ENCODE data around the gene OR52H1. TPM values are rescaled to one million over a fixed set of nuclear protein-coding genes. Genes with fewer than 3 reads are reported as not detected.

The OR52H1 gene
- total and polyA plus RNA-seq, 4 donors, result 0.78 to 0.96 TPM; not detected in 2

DNA sequence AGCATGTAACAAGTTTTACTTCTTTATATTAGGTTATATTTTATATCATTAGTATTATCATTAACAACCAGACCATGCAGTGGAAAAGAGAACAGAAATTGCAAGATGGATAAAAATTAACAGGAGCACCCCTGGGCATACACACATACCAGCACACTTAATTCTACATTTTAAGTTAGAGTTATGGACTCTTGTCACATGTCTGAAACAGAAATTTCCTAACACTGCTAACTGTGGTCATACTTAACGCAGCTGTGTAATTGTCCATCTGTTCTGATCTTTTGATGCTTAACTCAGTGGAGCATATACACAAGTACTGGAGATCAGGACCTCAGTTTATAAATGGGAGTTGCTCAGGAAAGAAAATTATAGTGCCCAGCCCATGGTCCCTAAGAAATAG, 358 bp downstream of the OR52H1 start:
- ATAC-seq (ENCODE audit: low FRiP score) (no peak), DNase-seq (no peak)
- Histone ChIP-seq H3K4me3 (ENCODE audit: low read length in 2 of 2) (no peak overlapping the region), H3K36me3 (ENCODE audit: control insufficient read depth in 1 of 2, insufficient read depth in 2 of 2, low read length in 1 of 2) (no peaks in the 10 kb centered on the region), H3K27ac (ENCODE audit: low read depth in 1 of 2, low read length in 2 of 2) (no peak overlapping the region), H3K27me3 (ENCODE audit: control insufficient read depth in 1 of 2, insufficient read depth in 2 of 2, low read length in 1 of 2) (no peaks in the 10 kb centered on the region), H3K4me1 (ENCODE audit: control insufficient read depth in 1 of 2, insufficient read depth in 2 of 2, low read length in 2 of 2) (no peaks in the 10 kb centered on the region), H3K9me3 (ENCODE audit: control insufficient read depth, low read length) (no peaks in the 10 kb centered on the region)
- intact Hi-C loops (cut with DNase I), result no loop called here
- 94 to 95% methylated on average over 1 of the region's 1 CpG for WGBS, 2 donors

- H3K27ac ChIP-seq (ENCODE audit: low read depth in 1 of 2, low read length in 2 of 2), result no peak overlapping the region
- intact Hi-C loops (cut with DNase I), result no loop called here
- H3K4me3 ChIP-seq (ENCODE audit: low read length in 2 of 2), result no peak overlapping the region
- WGBS, 2 donors, result 88 to 91% methylated on average over 3 of the region's 3 CpGs
- H3K4me1 ChIP-seq (ENCODE audit: control insufficient read depth in 1 of 2, insufficient read depth in 2 of 2, low read length in 2 of 2), result no peaks in the 10 kb centered on the region
- no peaks in the 10 kb centered on the region for H3K27me3 ChIP-seq (ENCODE audit: control insufficient read depth in 1 of 2, insufficient read depth in 2 of 2, low read length in 1 of 2)
- ATAC-seq (ENCODE audit: low FRiP score) (no peak), DNase-seq (no peak)
- H3K36me3 ChIP-seq (ENCODE audit: control insufficient read depth in 1 of 2, insufficient read depth in 2 of 2, low read length in 1 of 2), result no peaks in the 10 kb centered on the region
- H3K9me3 ChIP-seq (ENCODE audit: control insufficient read depth, low read length), result no peaks in the 10 kb centered on the region
Observed at GRCh38 chr11:5546457-5546856, 1.9 kb downstream of the OR52H1 start.

- H3K27me3 ChIP-seq (ENCODE audit: control insufficient read depth in 1 of 2, insufficient read depth in 2 of 2, low read length in 1 of 2), result no peaks in the 10 kb centered on the region
- H3K27ac ChIP-seq (ENCODE audit: low read depth in 1 of 2, low read length in 2 of 2), result no peak overlapping the region
- no peak for DNase-seq
- ATAC-seq (ENCODE audit: low FRiP score), result no peak
- no peak overlapping the region for H3K4me3 ChIP-seq (ENCODE audit: low read length in 2 of 2)
- 24 to 29% methylated on average over 1 of the region's 1 CpG for WGBS, 2 donors
- intact Hi-C loops (cut with DNase I), result no loop called here
- H3K4me1 ChIP-seq (ENCODE audit: control insufficient read depth in 1 of 2, insufficient read depth in 2 of 2, low read length in 2 of 2), result no peaks in the 10 kb centered on the region
- H3K36me3 ChIP-seq (ENCODE audit: control insufficient read depth in 1 of 2, insufficient read depth in 2 of 2, low read length in 1 of 2), result no peaks in the 10 kb centered on the region
- H3K9me3 ChIP-seq (ENCODE audit: control insufficient read depth, low read length), result no peaks in the 10 kb centered on the region
Observed at GRCh38 chr11:5541427-5541826, 6.9 kb downstream of the OR52H1 start.

DNA sequence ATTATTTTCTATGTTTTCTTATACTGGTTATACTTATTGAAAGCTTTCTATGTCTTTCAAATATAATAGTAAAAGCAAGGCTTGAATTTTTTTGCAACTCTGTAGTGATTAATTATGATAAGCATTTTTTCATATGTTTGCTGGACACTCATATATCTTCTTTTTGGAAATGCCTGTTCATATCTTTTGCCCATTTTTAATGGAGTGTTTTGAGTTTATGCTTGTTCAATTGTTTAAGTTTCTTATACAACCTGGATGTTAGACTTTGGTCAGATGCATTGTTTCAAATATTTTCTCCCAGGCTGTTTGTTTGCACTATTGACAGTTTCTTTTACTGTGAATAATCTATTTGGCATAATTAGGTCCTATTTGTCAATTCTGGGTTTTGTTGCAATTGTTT, 11.9 kb downstream of the OR52H1 start:
- DNase-seq (no peak), ATAC-seq (ENCODE audit: low FRiP score) (no peak)
- no peaks in the 10 kb centered on the region for H3K36me3 ChIP-seq (ENCODE audit: control insufficient read depth in 1 of 2, insufficient read depth in 2 of 2, low read length in 1 of 2)
- H3K4me3 ChIP-seq (ENCODE audit: low read length in 2 of 2), result no peak overlapping the region
- no peak overlapping the region for H3K27ac ChIP-seq (ENCODE audit: low read depth in 1 of 2, low read length in 2 of 2)
- intact Hi-C loops (cut with DNase I), result no loop called here
- H3K27me3 ChIP-seq (ENCODE audit: control insufficient read depth in 1 of 2, insufficient read depth in 2 of 2, low read length in 1 of 2), result no peaks in the 10 kb centered on the region
- H3K4me1 ChIP-seq (ENCODE audit: control insufficient read depth in 1 of 2, insufficient read depth in 2 of 2, low read length in 2 of 2), result no peaks in the 10 kb centered on the region
- H3K9me3 ChIP-seq (ENCODE audit: control insufficient read depth, low read length), result no peaks in the 10 kb centered on the region

- no peaks in the 10 kb centered on the region for H3K27me3 ChIP-seq (ENCODE audit: control insufficient read depth in 1 of 2, insufficient read depth in 2 of 2, low read length in 1 of 2)
- H3K36me3 ChIP-seq (ENCODE audit: control insufficient read depth in 1 of 2, insufficient read depth in 2 of 2, low read length in 1 of 2), result no peaks in the 10 kb centered on the region
- DNase-seq (no peak), ATAC-seq (ENCODE audit: low FRiP score) (no peak)
- intact Hi-C loops (cut with DNase I), result no loop called here
- H3K9me3 ChIP-seq (ENCODE audit: control insufficient read depth, low read length), result no peaks in the 10 kb centered on the region
- no peak overlapping the region for H3K4me3 ChIP-seq (ENCODE audit: low read length in 2 of 2)
- no peaks in the 10 kb centered on the region for H3K4me1 ChIP-seq (ENCODE audit: control insufficient read depth in 1 of 2, insufficient read depth in 2 of 2, low read length in 2 of 2)
- 55 to 57% methylated on average over 1 of the region's 1 CpG for WGBS, 2 donors
- H3K27ac ChIP-seq (ENCODE audit: low read depth in 1 of 2, low read length in 2 of 2), result no peak overlapping the region
Observed at GRCh38 chr11:5534046-5534445, 14.3 kb downstream of the OR52H1 start.

DNA sequence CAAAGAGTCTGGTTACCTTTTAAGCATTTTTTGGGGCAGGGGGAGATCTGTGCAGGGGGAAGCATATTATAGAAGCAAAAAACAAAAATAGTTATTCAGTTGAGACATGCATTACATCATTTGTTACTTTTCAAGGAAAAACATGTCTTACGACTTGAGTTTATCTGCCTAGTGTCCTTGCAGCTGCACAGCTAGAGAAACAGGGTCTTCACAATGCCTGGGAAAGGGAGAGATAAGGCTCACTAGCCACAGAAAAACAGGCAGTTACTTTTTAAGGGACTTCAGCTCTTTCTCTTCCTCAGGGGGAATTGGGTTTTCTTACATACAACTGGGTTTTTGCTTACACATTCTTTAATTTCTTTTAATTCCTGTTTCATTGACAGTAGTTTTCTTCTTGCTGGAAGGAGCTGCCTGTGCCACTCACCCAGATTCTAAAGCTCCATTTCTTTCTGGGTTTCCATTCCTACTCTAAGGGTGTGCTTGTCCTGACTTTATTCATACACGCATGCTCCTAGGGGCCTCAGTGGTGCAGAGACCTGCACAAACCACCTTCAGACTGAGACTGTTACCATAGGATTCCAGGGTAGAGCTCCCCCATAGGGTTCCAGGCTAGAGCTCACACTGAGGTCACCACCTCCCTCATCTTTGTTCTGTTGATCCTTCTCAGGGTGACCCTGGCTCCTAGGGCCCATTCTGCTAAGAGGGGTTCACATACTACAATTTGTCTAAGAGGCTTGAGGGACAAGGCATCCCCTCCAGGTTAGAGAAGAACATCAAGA, 17.1 kb downstream of the OR52H1 start:
- peaks cover 1% of the 10 kb centered on the region for H3K9me3 ChIP-seq (ENCODE audit: control insufficient read depth, low read length)
- ATAC-seq (ENCODE audit: low FRiP score) (no peak), DNase-seq (no peak)
- H3K36me3 ChIP-seq (ENCODE audit: control insufficient read depth in 1 of 2, insufficient read depth in 2 of 2, low read length in 1 of 2), result no peaks in the 10 kb centered on the region
- H3K4me1 ChIP-seq (ENCODE audit: control insufficient read depth in 1 of 2, insufficient read depth in 2 of 2, low read length in 2 of 2), result no peaks in the 10 kb centered on the region
- intact Hi-C loops (cut with DNase I), result no loop called here
- WGBS, 2 donors, result 66 to 71% methylated on average over 2 of the region's 2 CpGs
- no peak overlapping the region for H3K4me3 ChIP-seq (ENCODE audit: low read length in 2 of 2)
- no peak overlapping the region for H3K27ac ChIP-seq (ENCODE audit: low read depth in 1 of 2, low read length in 2 of 2)
- no peaks in the 10 kb centered on the region for H3K27me3 ChIP-seq (ENCODE audit: control insufficient read depth in 1 of 2, insufficient read depth in 2 of 2, low read length in 1 of 2)

DNA sequence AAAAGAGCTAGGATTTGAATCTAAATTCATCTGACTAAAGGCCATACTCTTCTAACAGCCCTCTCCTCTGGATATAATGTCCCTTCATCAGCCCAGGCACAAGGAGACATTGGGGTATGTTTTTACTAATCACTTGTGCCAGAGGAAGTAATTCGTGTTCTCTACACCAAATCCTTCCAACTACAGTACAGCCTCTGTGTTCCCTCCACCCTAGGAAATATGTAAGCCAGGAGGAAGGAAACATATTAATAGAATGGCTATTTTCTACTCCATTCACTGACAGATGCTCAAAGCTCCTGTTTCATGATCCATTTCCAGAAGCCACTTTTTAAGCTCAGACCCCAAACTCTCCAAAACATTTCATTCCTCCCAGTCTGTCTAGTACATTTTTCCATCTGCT, 19.8 kb downstream of the OR52H1 start:
- Histone ChIP-seq H3K9me3 (ENCODE audit: control insufficient read depth, low read length) (peaks cover 1% of the 10 kb centered on the region), H3K27me3 (ENCODE audit: control insufficient read depth in 1 of 2, insufficient read depth in 2 of 2, low read length in 1 of 2) (no peaks in the 10 kb centered on the region), H3K4me1 (ENCODE audit: control insufficient read depth in 1 of 2, insufficient read depth in 2 of 2, low read length in 2 of 2) (no peaks in the 10 kb centered on the region), H3K27ac (ENCODE audit: low read depth in 1 of 2, low read length in 2 of 2) (no peak overlapping the region), H3K4me3 (ENCODE audit: low read length in 2 of 2) (no peak overlapping the region), H3K36me3 (ENCODE audit: control insufficient read depth in 1 of 2, insufficient read depth in 2 of 2, low read length in 1 of 2) (no peaks in the 10 kb centered on the region)
- intact Hi-C loops (cut with DNase I), result no loop called here
- ATAC-seq (ENCODE audit: low FRiP score), result no peak
- WGBS, 2 donors, result 22 to 27% methylated on average over 1 of the region's 1 CpG
- no peak for DNase-seq

DNA sequence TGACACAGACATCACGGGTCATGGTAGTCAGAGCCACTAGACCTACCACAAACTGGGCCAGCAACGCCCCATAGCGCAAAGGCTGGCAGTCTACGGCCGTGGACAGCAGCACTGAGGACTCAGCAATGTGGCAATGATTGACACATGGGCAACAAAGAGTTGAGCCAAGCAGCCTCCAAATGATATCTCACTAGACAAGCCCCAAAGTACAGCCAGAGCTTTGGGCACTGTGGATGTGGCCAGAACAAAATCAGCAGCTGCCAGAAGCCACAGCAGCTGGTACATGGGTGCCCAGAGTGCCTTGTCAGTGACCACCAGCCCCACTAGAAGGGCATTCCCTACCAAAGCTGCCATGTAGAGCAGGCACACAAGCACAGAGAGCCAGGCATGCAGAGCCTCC, 20.6 kb downstream of the OR52H1 start:
- WGBS, 2 donors, result 88 to 93% methylated on average over 5 of the region's 5 CpGs
- H3K27me3 ChIP-seq (ENCODE audit: control insufficient read depth in 1 of 2, insufficient read depth in 2 of 2, low read length in 1 of 2), result no peaks in the 10 kb centered on the region
- DNase-seq (no peak), ATAC-seq (ENCODE audit: low FRiP score) (no peak)
- H3K4me1 ChIP-seq (ENCODE audit: control insufficient read depth in 1 of 2, insufficient read depth in 2 of 2, low read length in 2 of 2), result no peaks in the 10 kb centered on the region
- intact Hi-C loops (cut with DNase I), result no loop called here
- no peaks in the 10 kb centered on the region for H3K36me3 ChIP-seq (ENCODE audit: control insufficient read depth in 1 of 2, insufficient read depth in 2 of 2, low read length in 1 of 2)
- H3K9me3 ChIP-seq (ENCODE audit: control insufficient read depth, low read length), result peaks cover 1% of the 10 kb centered on the region
- no peak overlapping the region for H3K4me3 ChIP-seq (ENCODE audit: low read length in 2 of 2)
- H3K27ac ChIP-seq (ENCODE audit: low read depth in 1 of 2, low read length in 2 of 2), result no peak overlapping the region

DNA sequence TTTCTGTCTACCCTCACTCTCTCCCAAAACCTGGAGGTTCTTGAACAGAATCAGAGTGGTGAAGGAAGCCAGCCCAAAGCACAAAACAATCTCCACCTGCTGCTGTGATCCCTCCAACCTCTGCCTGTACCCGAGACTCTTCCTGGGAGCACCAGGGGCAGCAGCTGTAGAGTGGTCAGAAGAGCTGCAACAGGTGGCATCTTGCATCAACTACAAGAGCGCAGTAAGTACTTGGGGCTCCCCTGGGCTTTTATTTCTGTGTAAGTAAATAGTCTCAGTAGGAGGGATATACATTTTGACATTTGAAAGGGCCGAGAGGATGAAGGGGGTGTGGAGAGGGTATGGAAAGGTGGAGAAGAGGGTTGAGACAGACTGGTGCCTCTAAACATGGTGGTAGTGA, 23.6 kb downstream of the OR52H1 start:
- Histone ChIP-seq H3K27ac (ENCODE audit: low read depth in 1 of 2, low read length in 2 of 2) (no peak overlapping the region), H3K27me3 (ENCODE audit: control insufficient read depth in 1 of 2, insufficient read depth in 2 of 2, low read length in 1 of 2) (no peaks in the 10 kb centered on the region), H3K9me3 (ENCODE audit: control insufficient read depth, low read length) (peaks cover 1% of the 10 kb centered on the region), H3K4me3 (ENCODE audit: low read length in 2 of 2) (no peak overlapping the region), H3K36me3 (ENCODE audit: control insufficient read depth in 1 of 2, insufficient read depth in 2 of 2, low read length in 1 of 2) (no peaks in the 10 kb centered on the region), H3K4me1 (ENCODE audit: control insufficient read depth in 1 of 2, insufficient read depth in 2 of 2, low read length in 2 of 2) (no peaks in the 10 kb centered on the region)
- intact Hi-C loops (cut with DNase I), result no loop called here
- ATAC-seq (ENCODE audit: low FRiP score), result no peak
- DNase-seq, result no peak
- WGBS, 2 donors, result 59 to 71% methylated on average over 3 of the region's 3 CpGs

Data from aorta (tissue), 5 donors.